GM12878 (cell line): ENCODE data around the gene FREM3. TPM values are rescaled to one million over a fixed set of nuclear protein-coding genes. Genes with fewer than 3 reads are reported as not detected.
"Not testable (repeated sequence)": the region's sequence is repeated elsewhere in the genome, so short reads cannot be mapped to it uniquely, and the experiment has no call there.

Experiments used
- ATAC-seq: fragments of 200-7000 bp; cut with Tn5 transposase; 3 replicates; pipeline ENCODE4 v1.9.1; 2020; ENCODE audit warnings: mild to moderate bottlenecking, moderate library complexity
- BruUV-seq: library from RNA; stranded (reverse); fragments of 400-500 nt; replicated peaks from 2 replicates; lab custom pipeline; 2021; lab: Mats Ljungman, UMichigan
- CTCF ChIA-PET: fragments of 300-600 bp; sonication (Branson Sonifier 250); formaldehyde crosslinking; extraction: SDS; loops from one replicate; lab custom pipeline; 2021; ENCODE audit warnings: inconsistent platforms; lab: Yijun Ruan, JAX
- POLR2A ChIA-PET: fragments of 350-600 bp; formaldehyde crosslinking; extraction: SDS; loops from one replicate; lab custom pipeline; 2021; ENCODE audit warnings: inconsistent platforms; lab: Charles Lee
- RAD21 ChIA-PET: fragments of 300-600 bp; sonication (Branson Sonifier 250); formaldehyde crosslinking; loops from one replicate; lab custom pipeline; 2023; ENCODE audit warnings: antibody characterized with exemption; ENCODE audit not compliant: unreplicated experiment; lab: Charles Lee
- SMC1A ChIA-PET: fragments of 300-600 bp; sonication (Branson Sonifier 250); formaldehyde crosslinking; loops from one replicate; lab custom pipeline; 2023; ENCODE audit not compliant: unreplicated experiment, uncharacterized antibody; lab: Charles Lee
- DNase-seq: peaks from one replicate; pipeline ENCODE4 v3.0.0-alpha.2; 2011; ENCODE audit warnings: low read depth, low spot score
- FAIRE-seq: peaks from 3 replicates; lab custom pipeline; 2011; peaks lifted over from hg19 to GRCh38; lab: Jason Lieb, UNC
- H2AFZ ChIP-seq: 2 replicates; pipeline ENCODE4 v1.6.0; 2011; ENCODE audit warnings: low read depth, low read length, control low read depth; ENCODE audit not compliant: control insufficient read depth
- H3K27ac ChIP-seq: 2 replicates; pipeline ENCODE4 v1.5.1; 2011; ENCODE audit warnings: control low read depth; ENCODE audit not compliant: control insufficient read depth, insufficient read depth
- H3K27me3 ChIP-seq, 2 experiments: replicated peaks in 1 of 2; 2 replicates each; pipeline versions ENCODE4 v1.6.0 to v1.6.1; 2011; ENCODE audit warnings: low read length in 1 of 2; ENCODE audit not compliant: control insufficient read depth in 2 of 2, insufficient read depth in 2 of 2
- H3K36me3 ChIP-seq, 2 experiments: 2 replicates each; pipeline ENCODE4 v1.5.1; 2011; ENCODE audit warnings: low read length in 1 of 2; ENCODE audit not compliant: control insufficient read depth in 2 of 2, insufficient read depth in 2 of 2
- H3K4me1 ChIP-seq: 2 replicates; pipeline ENCODE4 v1.6.1; 2011; ENCODE audit warnings: mild to moderate bottlenecking, low read length, moderate library complexity, mixed read lengths; ENCODE audit not compliant: control insufficient read depth, insufficient read depth
- H3K4me2 ChIP-seq: 2 replicates; pipeline ENCODE4 v1.6.0; 2011; ENCODE audit warnings: control low read depth; ENCODE audit not compliant: control insufficient read depth, insufficient read depth
- H3K4me3 ChIP-seq: fragments of 200-600 bp; sonication (generic); 2 replicates; pipeline ENCODE4 v1.5.1; 2016
- H3K79me2 ChIP-seq: 2 replicates; pipeline ENCODE4 v1.6.0; 2011; ENCODE audit warnings: low read length; ENCODE audit not compliant: control insufficient read depth, insufficient read depth
- H3K9ac ChIP-seq: 2 replicates; pipeline ENCODE4 v1.8.0; 2011; ENCODE audit warnings: low read length, control low read depth, mixed read lengths; ENCODE audit not compliant: control insufficient read depth, insufficient read depth
- H3K9me3 ChIP-seq: replicated peaks from 3 replicates; pipeline ENCODE4 v1.5.1; 2011; ENCODE audit warnings: mild to moderate bottlenecking, low read length; ENCODE audit not compliant: control insufficient read depth, insufficient read depth
- H4K20me1 ChIP-seq: 2 replicates; pipeline ENCODE4 v1.6.0; 2011; ENCODE audit not compliant: control insufficient read depth, insufficient read depth
- ATF7 ChIP-seq: fragments of 450-650 bp; IDR thresholded peaks from 2 replicates; pipeline ENCODE4 v1.6.1; 2016; ENCODE audit warnings: low read depth, mild to moderate bottlenecking
- CHD2 ChIP-seq: IDR thresholded peaks from 2 replicates; pipeline ENCODE4 v1.6.1; 2011; ENCODE audit warnings: low read depth, low read length, improper control_type of control experiment, borderline replicate concordance
- NFYB ChIP-seq: IDR thresholded peaks from 2 replicates; pipeline ENCODE4 v1.6.1; 2011; ENCODE audit warnings: low read depth, mild to moderate bottlenecking, low read length, improper control_type of control experiment, moderate library complexity; ENCODE audit not compliant: insufficient read depth
- WGBS: methylation state at CpG from one replicate; pipeline ENCODE4 v1.1.6; 2016; ENCODE audit warnings: low lambda C conversion rate; ENCODE audit not compliant: insufficient replicate concordance, insufficient coverage; ENCODE audit errors: missing lambda C conversion rate; 5-methylcytosine and 5-hydroxymethylcytosine counted together
- in situ Hi-C: fragments of 300-500 bp; cut with MboI; formaldehyde crosslinking; loops from 9 replicates; pipeline ENCODE4 v1.14.3; 2018; ENCODE audit warnings: mixed read lengths
- intact Hi-C: fragments of 100-400 bp; cut with micrococcal nuclease; formaldehyde crosslinking; loops from one replicate; pipeline ENCODE4 v1.14.2; 2022; ENCODE audit not compliant: unreplicated experiment
- polyA plus RNA-seq, 11 experiments: library from polyadenylated mRNA; depleted of rRNA in 4 of 11; unstranded in 6 of 11; stranded (reverse) in 5 of 11; fragments of >200 nt; fragmentation: Nextera tagmentation in 4 of 11; fragmentation: Illumina TruSeq in 1 of 11; extraction: Ambion mirVana in 4 of 11; extraction: Trizol in 1 of 11; gene quantifications; 1 replicate in 1 of 11; 2 replicates in 10 of 11; pipeline versions ENCODE4 v1.2.1 to v1.2.3, GENCODE V29; 2011 to 2016; ENCODE audit warnings: inconsistent platforms in 2 of 11, missing spikeins in 2 of 11, low read depth in 1 of 11
- total RNA-seq, 4 experiments: library from RNA; depleted of rRNA in 3 of 4; stranded (reverse); fragments of >200 nt in 3 of 4; fragmentation: Illumina TruSeq in 1 of 4; extraction: Trizol in 1 of 4; gene quantifications; 2 replicates each; pipeline versions ENCODE4 v1.2.1 to v1.2.3, GENCODE V29; 2013 to 2021
- TF ChIP-seq, protein P1 (sequence below): fragments of 150-350 bp; IDR thresholded peaks from 2 replicates; pipeline ENCODE4 v1.6.1; 2016; ENCODE audit warnings: low read depth, low read length

FREM3 gene
- total and polyA plus RNA-seq, 10 of the 15 experiments (the other 5 are each of a cell fraction or from before 2014, with no cell fraction given) = not detected

DNA sequence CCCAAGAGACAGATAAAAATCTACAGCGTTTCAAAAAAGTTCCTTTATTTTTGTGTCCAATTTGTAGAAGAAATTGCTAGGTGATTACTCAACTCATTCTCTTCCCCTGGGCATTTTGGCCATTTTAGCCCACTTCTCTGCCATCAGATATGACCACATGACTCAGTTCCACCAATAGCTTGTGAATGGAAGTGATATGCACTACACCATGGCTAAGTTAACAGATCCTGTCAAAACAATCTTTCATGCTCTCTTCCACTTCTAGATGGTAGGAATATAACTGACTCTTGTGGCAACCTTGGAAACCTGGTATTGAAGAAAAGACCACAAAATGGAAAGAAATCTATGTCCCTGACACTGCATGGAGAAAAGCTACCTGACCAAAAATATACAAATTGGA, 26.2 kb upstream of the FREM3 start:
- FAIRE-seq (no peak), ATAC-seq (no peak), DNase-seq (no peak)
- in situ Hi-C loops = no loop called here
- POLR2A ChIA-PET = no interaction called here
- no peak overlapping the region for H2AFZ ChIP-seq
- no peaks in the 10 kb centered on the region for H3K36me3 ChIP-seq
- H3K79me2 ChIP-seq = no peaks in the 10 kb centered on the region
- H3K4me2 ChIP-seq = no peak overlapping the region
- H3K9me3 ChIP-seq = no peaks in the 10 kb centered on the region
- intact Hi-C loops = no loop called here
- H4K20me1 ChIP-seq = no peaks in the 10 kb centered on the region
- RAD21 ChIA-PET = no interaction called here
- no peak for TF ChIP-seq CHD2
- peak; percentile 58; the same call in 1 of the 2 replicates for TF ChIP-seq NFYB
- no peak overlapping the region for H3K9ac ChIP-seq
- SMC1A ChIA-PET = interaction anchor here (0.8 kb wide), 1 partner anchor 8 kb away, joined by 3 read pairs; no protein-coding TSS in a partner anchor
- WGBS = 0% methylated on average over 1 of the region's 1 CpG
- H3K4me3 ChIP-seq = no peak overlapping the region
- no peaks in the 10 kb centered on the region for H3K4me1 ChIP-seq
- no peak overlapping the region for H3K27ac ChIP-seq
- no TSS peak for BruUV-seq
- CTCF ChIA-PET = no interaction called here
- no peaks in the 10 kb centered on the region for H3K27me3 ChIP-seq

DNA sequence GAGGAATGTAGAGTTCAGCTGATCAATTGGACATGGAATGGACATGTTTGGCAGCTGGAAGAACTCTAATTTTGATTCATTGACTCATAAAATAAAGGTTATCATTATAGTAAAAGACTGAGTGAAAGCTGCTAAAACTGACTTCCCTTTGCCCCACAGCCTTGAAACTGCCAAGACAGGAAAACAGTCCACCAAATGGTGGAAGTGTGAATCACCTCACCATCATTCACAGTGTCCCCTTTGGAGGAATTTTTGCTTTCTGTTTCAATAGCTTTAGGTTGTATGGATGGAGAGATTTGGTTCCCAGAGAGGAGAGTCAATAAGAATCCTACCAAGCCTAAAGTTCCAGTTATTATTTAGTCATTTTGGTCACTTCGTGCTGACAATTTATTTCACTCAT, 20.8 kb upstream of the FREM3 start:
- H2AFZ ChIP-seq = no peak overlapping the region
- no peaks in the 10 kb centered on the region for H3K4me1 ChIP-seq
- WGBS = 0% methylated on average over 1 of the region's 1 CpG
- ChIA-PET SMC1A (no interaction called here), RAD21 (no interaction called here)
- intact Hi-C loops = no loop called here
- H3K9me3 ChIP-seq = no peaks in the 10 kb centered on the region
- ATAC-seq = no peak
- H3K4me3 ChIP-seq = no peak overlapping the region
- in situ Hi-C loops = no loop called here
- no peak overlapping the region for H3K4me2 ChIP-seq
- no peaks in the 10 kb centered on the region; a peak in 1 of 4 replicates for H3K27me3 ChIP-seq
- no peak for FAIRE-seq
- no peaks in the 10 kb centered on the region for H4K20me1 ChIP-seq
- H3K9ac ChIP-seq = no peak overlapping the region
- no peaks in the 10 kb centered on the region for H3K36me3 ChIP-seq
- BruUV-seq = no TSS peak
- no peak overlapping the region for H3K27ac ChIP-seq
- TF ChIP-seq ATF7 = no peak
- TF ChIP-seq, protein P1, sequence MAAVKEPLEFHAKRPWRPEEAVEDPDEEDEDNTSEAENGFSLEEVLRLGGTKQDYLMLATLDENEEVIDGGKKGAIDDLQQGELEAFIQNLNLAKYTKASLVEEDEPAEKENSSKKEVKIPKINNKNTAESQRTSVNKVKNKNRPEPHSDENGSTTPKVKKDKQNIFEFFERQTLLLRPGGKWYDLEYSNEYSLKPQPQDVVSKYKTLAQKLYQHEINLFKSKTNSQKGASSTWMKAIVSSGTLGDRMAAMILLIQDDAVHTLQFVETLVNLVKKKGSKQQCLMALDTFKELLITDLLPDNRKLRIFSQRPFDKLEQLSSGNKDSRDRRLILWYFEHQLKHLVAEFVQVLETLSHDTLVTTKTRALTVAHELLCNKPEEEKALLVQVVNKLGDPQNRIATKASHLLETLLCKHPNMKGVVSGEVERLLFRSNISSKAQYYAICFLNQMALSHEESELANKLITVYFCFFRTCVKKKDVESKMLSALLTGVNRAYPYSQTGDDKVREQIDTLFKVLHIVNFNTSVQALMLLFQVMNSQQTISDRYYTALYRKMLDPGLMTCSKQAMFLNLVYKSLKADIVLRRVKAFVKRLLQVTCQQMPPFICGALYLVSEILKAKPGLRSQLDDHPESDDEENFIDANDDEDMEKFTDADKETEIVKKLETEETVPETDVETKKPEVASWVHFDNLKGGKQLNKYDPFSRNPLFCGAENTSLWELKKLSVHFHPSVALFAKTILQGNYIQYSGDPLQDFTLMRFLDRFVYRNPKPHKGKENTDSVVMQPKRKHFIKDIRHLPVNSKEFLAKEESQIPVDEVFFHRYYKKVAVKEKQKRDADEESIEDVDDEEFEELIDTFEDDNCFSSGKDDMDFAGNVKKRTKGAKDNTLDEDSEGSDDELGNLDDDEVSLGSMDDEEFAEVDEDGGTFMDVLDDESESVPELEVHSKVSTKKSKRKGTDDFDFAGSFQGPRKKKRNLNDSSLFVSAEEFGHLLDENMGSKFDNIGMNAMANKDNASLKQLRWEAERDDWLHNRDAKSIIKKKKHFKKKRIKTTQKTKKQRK = no peak
- TF ChIP-seq, all 136 proteins: peak for 0
- ChIA-PET CTCF (no interaction called here), POLR2A (no interaction called here)
- no peaks in the 10 kb centered on the region for H3K79me2 ChIP-seq
- DNase-seq = no peak

DNA sequence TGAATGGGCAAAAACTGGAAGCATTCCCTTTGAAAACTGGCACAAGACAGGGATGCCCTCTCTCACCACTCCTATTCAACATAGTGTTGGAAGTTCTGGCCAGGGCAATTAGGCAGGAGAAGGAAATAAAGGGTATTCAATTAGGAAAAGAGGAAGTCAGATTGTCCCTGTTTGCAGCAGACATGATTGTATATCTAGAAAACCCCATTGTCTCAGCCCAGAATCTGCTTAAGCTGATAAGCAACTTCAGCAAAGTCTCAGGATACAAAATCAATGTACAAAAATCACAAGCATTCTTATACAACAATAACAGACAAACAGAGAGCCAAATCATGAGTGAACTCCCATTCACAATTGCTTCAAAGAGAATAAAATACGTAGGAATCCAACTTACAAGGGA, 18.3 kb upstream of the FREM3 start:
- H3K9ac ChIP-seq, H4K20me1 ChIP-seq, H3K36me3 ChIP-seq, H2AFZ ChIP-seq, in situ Hi-C loops, H3K79me2 ChIP-seq, RAD21 ChIA-PET, BruUV-seq, H3K4me3 ChIP-seq, H3K27ac ChIP-seq, SMC1A ChIA-PET, H3K9me3 ChIP-seq, CTCF ChIA-PET, POLR2A ChIA-PET, ATAC-seq, intact Hi-C loops, H3K27me3 ChIP-seq, DNase-seq, FAIRE-seq, H3K4me2 ChIP-seq, H3K4me1 ChIP-seq: not testable (repeated sequence)
- WGBS = no CpG with 5 or more reads among the region's 1 CpG
